Naive thymus-derived CD4-positive, alpha-beta T cell (primary cell): Measurements from ENCODE around the gene MR1. TPM values are rescaled to one million over a fixed set of nuclear protein-coding genes. Genes with fewer than 3 reads are reported as not detected.
A peak's percentile ranks its signal among the peaks of the same experiment; 100 is the strongest.

Experiments used
- ATAC-seq: fragments of 150-1000 bp; cut with Tn5 transposase; 2 replicates; pipeline ENCODE4 v1.10.0; 2021; ENCODE audit warnings: mild to moderate bottlenecking, moderate library complexity
- CTCF ChIA-PET: fragments of 350-600 bp; sonication (Branson Sonifier 250); formaldehyde crosslinking; loops from one replicate; lab custom pipeline; 2021; ENCODE audit warnings: antibody characterized with exemption; lab: Charles Lee
- POLR2A ChIA-PET: fragments of 350-600 bp; sonication (Branson Sonifier 250); formaldehyde crosslinking; loops from one replicate; lab custom pipeline; 2021; ENCODE audit warnings: antibody characterized with exemption, inconsistent platforms; lab: Charles Lee
- DNase-seq, 9 donors: peaks; one replicate each; pipeline versions ENCODE4 v3.0.0 to v3.0.0-alpha.2; 2020 to 2022; ENCODE audit warnings: mixed read lengths in 1 of 9
- H3K27ac ChIP-seq: one replicate; pipeline ENCODE4 v1.7.0; 2013; ENCODE audit warnings: mild to moderate bottlenecking, low read depth, low read length, moderate library complexity
- H3K27me3 ChIP-seq, 2 donors: one replicate each; pipeline ENCODE4 v1.7.0; 2013; ENCODE audit warnings: low read length in 2 of 2, mild to moderate bottlenecking in 2 of 2, moderate library complexity in 2 of 2; ENCODE audit not compliant: control insufficient read depth in 2 of 2, insufficient read depth in 2 of 2
- H3K36me3 ChIP-seq, 3 experiments: 1 replicate in 2 of 3; 2 replicates in 1 of 3; pipeline ENCODE4 v1.7.0; 2013; ENCODE audit warnings: low read length in 3 of 3, mild to moderate bottlenecking in 3 of 3, moderate library complexity in 1 of 3; ENCODE audit not compliant: insufficient read depth in 3 of 3, control insufficient read depth in 2 of 3
- H3K4me1 ChIP-seq, 2 donors: one replicate each; pipeline ENCODE4 v1.7.0; 2013; ENCODE audit warnings: low read length in 2 of 2, mild to moderate bottlenecking in 2 of 2, moderate library complexity in 1 of 2; ENCODE audit not compliant: control insufficient read depth in 2 of 2, insufficient read depth in 2 of 2
- H3K4me3 ChIP-seq: 2 replicates; pipeline ENCODE4 v1.7.0; 2013; ENCODE audit warnings: mild to moderate bottlenecking, low read length
- H3K9me3 ChIP-seq, 3 experiments: 1 replicate in 2 of 3; 2 replicates in 1 of 3; pipeline ENCODE4 v1.7.0; 2013; ENCODE audit warnings: low read length in 3 of 3; ENCODE audit not compliant: control insufficient read depth in 2 of 3
- H3K27ac Mint-ChIP-seq, 9 donors: one replicate each; pipeline ENCODE4 v1.8.0; 2020 to 2022; ENCODE audit warnings: mixed read lengths in 9 of 9, mild to moderate bottlenecking in 8 of 9, moderate library complexity in 5 of 9, inconsistent platforms in 2 of 9
- H3K27me3 Mint-ChIP-seq, 5 donors: one replicate each; pipeline ENCODE4 v1.8.0; 2021 to 2022; ENCODE audit warnings: mixed read lengths in 5 of 5, mild to moderate bottlenecking in 1 of 5
- H3K36me3 Mint-ChIP-seq, 5 donors: one replicate each; pipeline ENCODE4 v1.8.0; 2020 to 2022; ENCODE audit warnings: mixed read lengths in 5 of 5, mild to moderate bottlenecking in 3 of 5, inconsistent platforms in 1 of 5
- H3K4me1 Mint-ChIP-seq, 7 donors: one replicate each; pipeline ENCODE4 v1.8.0; 2020 to 2022; ENCODE audit warnings: mixed read lengths in 7 of 7, mild to moderate bottlenecking in 3 of 7, inconsistent platforms in 1 of 7
- H3K4me3 Mint-ChIP-seq, 10 donors: one replicate each; pipeline ENCODE4 v1.8.0; 2020 to 2022; ENCODE audit warnings: mild to moderate bottlenecking in 10 of 10, mixed read lengths in 10 of 10, moderate library complexity in 6 of 10, inconsistent platforms in 2 of 10
- H3K9me3 Mint-ChIP-seq, 11 donors: one replicate each; pipeline ENCODE4 v1.8.0; 2020 to 2022; ENCODE audit warnings: mixed read lengths in 11 of 11, mild to moderate bottlenecking in 4 of 11, inconsistent platforms in 1 of 11, moderate library complexity in 1 of 11
- intact Hi-C, 2 donors: fragments of 100-400 bp; cut with micrococcal nuclease; formaldehyde crosslinking; loops; one replicate each; pipeline ENCODE4 v1.15.1; 2023
- polyA plus RNA-seq, 2 donors: library from polyadenylated mRNA; unstranded; fragments of 300-500 nt; fragmentation: Illumina TruSeq; gene quantifications; one replicate each; pipeline ENCODE4 v1.2.3, GENCODE V29; 2021
- total RNA-seq, 6 experiments: library from RNA in 5 of 6; stranded (reverse) in 5 of 6; gene quantifications; 1 replicate in 5 of 6; 2 replicates in 1 of 6; pipeline ENCODE4 v1.2.3 and lab custom pipeline; 2021 to 2026

Gene MR1
- total and polyA plus RNA-seq, 7 experiments from 2014 or later = 19.8 to 39.2 (median 29.8) TPM

GRCh38 chr1:181061891-181062835 is 28.4 kb downstream of the MR1 start:
- peak in 1 of 9 donors; percentile 5 for DNase-seq
- no peak overlapping the region for H3K27ac ChIP-seq
- H3K4me3 Mint-ChIP-seq = peak overlapping the region; percentile 59 to 81 (median 74)
- H3K36me3 ChIP-seq = peaks cover 0 to 13% (median 0%) of the 10 kb centered on the region in 3 experiments
- peak overlapping the region; percentile 33 for H3K4me3 ChIP-seq
- CTCF ChIA-PET = interaction anchor here (1.0 to 1.6 kb wide), 3 partner anchors 21 to 79 kb away, joined by 3 to 5 read pairs (median 4); no protein-coding TSS in a partner anchor
- peak overlapping the region; percentile 43 to 95 (median 85) for H3K27ac Mint-ChIP-seq
- ATAC-seq = peak; percentile 76
- H3K36me3 Mint-ChIP-seq = peaks cover 14 to 33% (median 31%) of the 10 kb centered on the region in 5 donors
- intact Hi-C loops = loop anchor here (2.0 kb wide), 3 partner anchors 17 to 27 kb away; partner anchors contain the start of gene IER5 (in 1 of the 2)
- no peaks in the 10 kb centered on the region for H3K27me3 Mint-ChIP-seq
- H3K27me3 ChIP-seq = no peaks in the 10 kb centered on the region
- H3K9me3 ChIP-seq = peaks cover 0 to 13% (median 0%) of the 10 kb centered on the region in 3 experiments
- H3K4me1 ChIP-seq = peaks cover 6 to 8% of the 10 kb centered on the region in 2 donors
- POLR2A ChIA-PET = interaction anchor here (2.3 kb wide), 1 partner anchor 28 kb away, joined by 11 read pairs; the partner anchor contains the start of gene MR1
- peaks cover 14 to 26% (median 22%) of the 10 kb centered on the region in 7 donors for H3K4me1 Mint-ChIP-seq
- peaks cover 3 to 28% (median 12%) of the 10 kb centered on the region in 11 donors for H3K9me3 Mint-ChIP-seq

DNA sequence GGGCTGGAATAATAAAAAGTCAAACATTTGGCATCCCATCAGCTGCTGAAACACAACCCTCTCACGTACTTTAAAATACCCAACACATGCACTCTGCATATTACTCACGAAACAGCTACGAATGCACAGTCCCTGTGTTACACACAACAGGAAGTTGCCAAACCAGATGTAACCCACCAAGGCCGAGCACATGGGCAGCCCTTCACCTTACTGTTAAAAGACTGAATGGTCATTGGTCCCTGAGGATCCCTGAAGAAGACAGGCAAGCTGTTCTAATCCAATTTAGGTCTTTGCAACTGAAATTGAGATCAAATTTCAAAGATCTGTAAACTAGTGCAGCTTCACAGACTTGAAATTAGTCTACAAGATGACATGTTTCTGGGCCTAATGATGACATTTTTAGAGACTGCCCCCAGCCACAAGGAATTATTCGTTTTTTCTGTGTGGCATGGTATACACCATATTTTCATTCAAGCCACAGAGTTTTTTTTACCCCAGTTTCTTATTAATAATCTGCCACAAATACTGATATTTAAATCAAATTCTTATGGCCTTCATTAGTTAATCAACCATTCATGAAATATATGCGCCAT is 29.1 kb downstream of the MR1 start:
- no peaks in the 10 kb centered on the region for H3K27me3 ChIP-seq
- peak in 3 of 9 donors; percentile 19 to 42 (median 30) for DNase-seq
- H3K36me3 ChIP-seq = peaks cover 0 to 13% (median 0%) of the 10 kb centered on the region in 3 experiments
- peaks cover 0 to 13% (median 0%) of the 10 kb centered on the region in 3 experiments for H3K9me3 ChIP-seq
- peak overlapping the region; percentile 33 for H3K4me3 ChIP-seq
- ATAC-seq = peak; percentile 81
- H3K4me1 Mint-ChIP-seq = peaks cover 14 to 26% (median 22%) of the 10 kb centered on the region in 7 donors
- peaks cover 14 to 28% (median 27%) of the 10 kb centered on the region in 5 donors for H3K36me3 Mint-ChIP-seq
- H3K27me3 Mint-ChIP-seq = no peaks in the 10 kb centered on the region
- CTCF ChIA-PET = interaction anchor here (0.8 to 1.6 kb wide), 4 partner anchors 21 to 78 kb away, joined by 3 to 5 read pairs (median 4); no protein-coding TSS in a partner anchor
- H3K9me3 Mint-ChIP-seq = peaks cover 3 to 28% (median 12%) of the 10 kb centered on the region in 11 donors
- intact Hi-C loops = loop anchor here (2.0 kb wide), 3 partner anchors 18 to 28 kb away; partner anchors contain the start of gene IER5 (in 1 of the 2)
- H3K27ac ChIP-seq = no peak overlapping the region
- POLR2A ChIA-PET = interaction anchor here (0.6 to 2.3 kb wide), 3 partner anchors 17 to 107 kb away, joined by 3 to 11 read pairs (median 3); partner anchors contain the start of gene MR1
- H3K4me3 Mint-ChIP-seq = peak overlapping the region; percentile 59 to 81 (median 74)
- H3K27ac Mint-ChIP-seq = peak overlapping the region; percentile 43 to 95 (median 85)
- H3K4me1 ChIP-seq = peaks cover 6 to 8% of the 10 kb centered on the region in 2 donors

DNA sequence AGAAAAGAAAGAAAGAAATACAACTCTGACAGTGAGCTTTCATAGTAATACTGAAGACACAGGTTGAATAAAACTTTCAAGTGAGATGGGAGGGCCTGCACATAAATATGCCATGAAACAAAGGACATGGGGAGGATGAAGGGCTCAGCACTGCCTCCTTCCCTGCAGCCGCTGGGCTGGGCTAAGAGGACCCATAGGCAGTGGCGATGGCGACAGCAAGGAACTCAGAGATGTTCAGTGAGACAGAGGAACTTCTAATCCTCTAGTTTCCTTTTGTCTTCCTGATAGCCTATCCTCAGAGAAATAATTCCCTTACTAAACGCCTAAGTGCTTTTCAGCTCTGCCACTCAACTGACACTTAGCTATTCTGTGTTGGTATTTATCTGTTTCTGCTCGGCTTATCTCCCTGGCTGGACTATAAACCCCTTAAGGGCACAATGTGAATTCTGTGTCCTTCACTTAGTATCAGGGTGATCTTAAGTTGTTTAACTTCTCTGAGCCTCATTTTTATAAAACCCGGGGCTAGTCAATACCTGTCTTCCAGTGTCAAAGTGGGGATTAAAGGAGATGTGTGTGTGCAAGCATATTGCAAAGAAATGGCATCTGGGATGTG is 30.3 kb downstream of the MR1 start:
- POLR2A ChIA-PET = interaction anchor here (1.0 kb wide), 1 partner anchor 16 kb away, joined by 3 read pairs; no protein-coding TSS in a partner anchor

GRCh38 chr1:181064702-181065101 is 30.9 kb downstream of the MR1 start:
- ChIA-PET CTCF (no interaction called here), POLR2A (no interaction called here)
- H3K36me3 Mint-ChIP-seq = peaks cover under 1 to 10% (median 9%) of the 10 kb centered on the region in 5 donors
- no peak overlapping the region for H3K27ac Mint-ChIP-seq
- intact Hi-C loops = no loop called here
- Histone ChIP-seq H3K9me3 (peaks cover 0 to 2% (median 0%) of the 10 kb centered on the region in 3 experiments), H3K4me3 (no peak overlapping the region), H3K27ac (no peak overlapping the region), H3K36me3 (peaks cover 0 to 7% (median 0%) of the 10 kb centered on the region in 3 experiments), H3K4me1 (peaks cover 6 to 8% of the 10 kb centered on the region in 2 donors), H3K27me3 (no peaks in the 10 kb centered on the region)
- no peak for ATAC-seq
- H3K4me1 Mint-ChIP-seq = peaks cover 14 to 24% (median 20%) of the 10 kb centered on the region in 7 donors
- peaks cover 0 to 4% (median 0%) of the 10 kb centered on the region in 5 donors for H3K27me3 Mint-ChIP-seq
- no peak overlapping the region for H3K4me3 Mint-ChIP-seq
- no peak for DNase-seq
- H3K9me3 Mint-ChIP-seq = peaks cover 0 to 10% (median 4%) of the 10 kb centered on the region in 11 donors

More for the DNA sequence above, 30.3 kb downstream of the MR1 start:
- peaks cover 14 to 24% (median 20%) of the 10 kb centered on the region in 7 donors for H3K4me1 Mint-ChIP-seq
- DNase-seq = no peak
- H3K27ac ChIP-seq = no peak overlapping the region
- H3K4me1 ChIP-seq = peaks cover 6 to 8% of the 10 kb centered on the region in 2 donors
- H3K27me3 ChIP-seq = no peaks in the 10 kb centered on the region
- no peak overlapping the region for H3K4me3 ChIP-seq
- peak overlapping the region in 1 of 9 donors; percentile 12 for H3K27ac Mint-ChIP-seq
- H3K4me3 Mint-ChIP-seq = peak overlapping the region in 1 of 10 donors; percentile 70
- peaks cover 0 to 8% (median 0%) of the 10 kb centered on the region in 3 experiments for H3K9me3 ChIP-seq
- intact Hi-C loops = no loop called here
- H3K9me3 Mint-ChIP-seq = peaks cover 1 to 16% (median 10%) of the 10 kb centered on the region in 11 donors
- peaks cover 7 to 16% (median 15%) of the 10 kb centered on the region in 5 donors for H3K36me3 Mint-ChIP-seq
- peaks cover 0 to 4% (median 0%) of the 10 kb centered on the region in 5 donors for H3K27me3 Mint-ChIP-seq
- peaks cover 0 to 13% (median 0%) of the 10 kb centered on the region in 3 experiments for H3K36me3 ChIP-seq
- no peak for ATAC-seq
- CTCF ChIA-PET = interaction anchor here (0.8 to 1.6 kb wide), 2 partner anchors 22 to 77 kb away, joined by 4 read pairs; no protein-coding TSS in a partner anchor

DNA sequence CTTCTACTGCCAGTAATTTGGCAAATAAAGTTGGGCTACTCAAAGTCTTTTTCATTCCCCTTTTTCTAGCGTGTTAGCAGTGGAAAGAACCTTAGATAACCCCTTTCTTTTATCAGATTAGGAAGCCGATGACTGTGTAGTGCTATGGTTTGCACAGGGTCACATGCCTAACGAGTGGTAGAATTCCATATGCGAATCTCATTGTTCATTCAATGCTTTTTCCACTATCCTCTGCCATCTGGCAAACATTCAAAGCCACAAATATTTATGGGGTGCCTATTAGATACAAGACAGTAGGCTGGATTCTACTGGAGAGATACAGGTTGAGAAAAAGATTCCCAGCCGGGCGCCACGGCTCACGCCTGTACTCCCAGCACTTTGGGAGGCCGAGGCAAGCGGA is 39.9 kb downstream of the MR1 start:
- POLR2A ChIA-PET = interaction anchor here (1.2 kb wide), 1 partner anchor 16 kb away, joined by 3 read pairs; no protein-coding TSS in a partner anchor
- peaks cover 0 to 6% (median 0%) of the 10 kb centered on the region in 11 donors for H3K9me3 Mint-ChIP-seq

More for the DNA sequence above, 39.9 kb downstream of the MR1 start:
- Mint-ChIP-seq H3K27me3 (peaks cover 9 to 47% (median 12%) of the 10 kb centered on the region in 5 donors), H3K4me1 (peaks cover 0 to 2% (median 0%) of the 10 kb centered on the region in 7 donors), H3K27ac (no peak overlapping the region), H3K4me3 (no peak overlapping the region), H3K36me3 (peaks cover 0 to 4% (median 4%) of the 10 kb centered on the region in 5 donors)
- no peak for ATAC-seq
- no peaks in the 10 kb centered on the region for H3K36me3 ChIP-seq
- no peak overlapping the region for H3K27ac ChIP-seq
- H3K4me1 ChIP-seq = no peaks in the 10 kb centered on the region
- no peaks in the 10 kb centered on the region for H3K9me3 ChIP-seq
- CTCF ChIA-PET = no interaction called here
- DNase-seq = no peak
- H3K4me3 ChIP-seq = no peak overlapping the region
- no peaks in the 10 kb centered on the region for H3K27me3 ChIP-seq
- intact Hi-C loops = no loop called here
